Stimulated activated CD4-positive, alpha-beta T cell treated with anti-CD3 and anti-CD28 coated beads, TNF-alpha, amount 100 ng/mL, for 24 hours (primary cell): Measurements from ENCODE around the gene SLC26A11.
"Not testable (repeated sequence)": the region's sequence is repeated elsewhere in the genome, so short reads cannot be mapped to it uniquely, and the experiment has no call there.

ENCODE experiments used
- DNase-seq, 3 experiments: peaks; one replicate each; pipeline ENCODE4 v3.0.0-alpha.2; 2020; ENCODE audit warnings: low read depth in 3 of 3

Gene SLC26A11

GRCh38 chr17:80281516-80281915, 61.3 kb downstream of the SLC26A11 start:
- no peak for DNase-seq

GRCh38 chr17:80283116-80283852, 63.1 kb downstream of the SLC26A11 start:
- DNase-seq: no peak

DNA sequence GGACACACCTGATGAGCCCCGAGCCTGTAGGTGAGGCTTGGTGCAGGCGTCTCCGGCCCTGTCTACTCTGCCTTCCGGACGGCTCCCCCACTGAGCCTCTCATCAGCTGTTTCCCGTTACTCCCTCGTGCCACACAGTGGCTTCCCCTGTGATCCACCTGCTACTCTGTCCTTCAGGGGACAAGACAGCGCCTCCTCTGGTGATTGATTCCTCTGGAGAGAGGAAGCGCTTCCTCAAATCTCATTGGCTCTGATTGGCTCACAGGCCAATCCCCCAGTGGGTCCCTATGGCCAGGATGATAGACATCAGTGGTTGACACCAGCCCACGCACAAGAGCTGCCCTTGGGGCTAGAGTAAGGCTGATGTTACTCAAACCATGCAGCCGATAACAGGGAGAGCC, 64.4 kb downstream of the SLC26A11 start:
- DNase-seq: no peak

DNA sequence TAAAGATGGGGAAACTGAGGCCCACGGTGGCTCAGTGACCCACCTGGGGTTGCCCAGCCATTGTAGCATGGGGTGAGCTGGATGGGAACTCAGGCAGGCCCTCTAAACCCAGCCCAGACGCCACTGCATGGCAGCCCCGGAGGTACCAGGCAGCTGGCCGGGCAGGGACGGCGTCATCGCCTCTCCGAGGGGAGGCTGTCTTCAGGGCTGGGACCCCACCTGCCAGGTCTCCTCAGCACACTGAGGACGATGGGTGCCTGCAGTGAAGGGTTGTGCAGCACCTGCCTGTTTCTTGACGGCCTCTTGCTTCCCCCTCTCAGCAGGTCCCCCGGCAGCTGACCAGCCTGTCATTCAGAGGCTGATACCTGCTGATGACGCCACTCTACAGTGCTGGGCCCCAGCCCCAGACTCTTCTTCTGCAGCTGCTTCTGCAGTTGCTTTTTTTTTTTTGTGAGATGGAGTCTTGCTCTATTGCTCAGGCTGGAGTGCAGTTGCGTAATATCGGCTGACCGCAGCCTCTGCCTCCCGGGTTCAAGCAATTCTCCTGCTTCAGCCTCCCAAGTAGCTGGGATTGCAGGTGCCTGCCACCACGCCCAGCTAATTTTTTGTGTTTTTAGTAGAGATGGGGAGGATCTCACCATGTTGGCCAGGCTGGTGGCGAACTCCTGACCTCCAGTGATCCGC, 65.2 kb downstream of the SLC26A11 start:
- no peak for DNase-seq

DNA sequence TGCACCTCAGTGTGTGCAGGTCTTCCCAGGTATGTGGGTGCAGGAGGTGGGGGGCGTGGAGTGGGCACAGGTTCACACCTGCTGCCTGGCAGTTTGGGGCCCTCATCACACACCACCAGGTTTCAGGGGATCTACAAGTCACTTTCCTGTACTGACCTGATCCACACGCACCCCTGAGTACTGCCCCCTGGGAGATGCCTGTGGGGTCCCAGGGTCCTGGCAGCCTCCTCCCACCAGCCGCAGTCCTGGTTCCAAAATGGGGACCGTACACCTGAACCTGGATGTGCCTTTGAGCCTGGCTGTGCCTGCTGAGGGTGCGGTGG, 66.4 kb downstream of the SLC26A11 start:
- DNase-seq: no peak

DNA sequence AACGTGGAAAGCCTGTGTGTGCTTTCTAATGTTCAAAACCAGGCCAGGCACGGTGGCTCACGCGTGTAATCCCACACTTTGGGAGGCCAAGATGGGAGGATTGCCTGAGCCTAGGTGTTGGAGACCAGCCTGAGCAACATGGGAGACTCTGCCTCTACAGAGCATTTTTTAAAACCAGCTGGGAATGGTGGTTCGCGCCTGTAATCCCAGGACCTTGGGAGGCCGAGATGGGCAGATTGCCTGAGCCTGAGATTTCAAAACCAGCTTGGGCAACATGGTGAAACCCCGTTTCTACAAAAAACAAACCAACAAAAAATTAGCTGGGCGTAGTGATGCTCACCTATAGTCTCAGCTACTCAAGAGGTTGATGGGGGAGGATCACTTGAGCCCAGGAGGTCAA, 66.8 kb downstream of the SLC26A11 start:
- DNase-seq: no peak

GRCh38 chr17:80287806-80288567, 67.8 kb downstream of the SLC26A11 start:
- DNase-seq: no peak

DNA sequence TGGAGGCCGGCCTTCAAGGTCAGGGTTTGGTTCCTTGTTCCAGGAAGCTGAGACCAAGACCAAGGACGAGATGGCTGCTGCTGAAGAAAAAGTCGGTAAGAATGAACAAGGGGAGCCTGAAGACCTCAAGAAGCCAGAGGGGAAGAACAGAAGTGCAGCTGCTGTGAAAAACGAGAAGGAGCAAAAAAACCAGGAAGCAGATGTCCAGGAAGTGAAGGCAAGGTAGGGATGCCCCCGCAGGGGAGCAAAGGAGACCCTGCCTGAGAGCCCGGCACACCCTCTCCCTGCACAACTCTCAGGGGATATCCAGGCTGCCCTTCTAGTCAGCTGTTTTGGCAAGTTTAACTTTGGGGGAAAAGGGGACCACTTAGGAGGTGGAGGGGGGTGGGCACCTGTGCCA, 69.4 kb downstream of the SLC26A11 start:
- DNase-seq: no peak

DNA sequence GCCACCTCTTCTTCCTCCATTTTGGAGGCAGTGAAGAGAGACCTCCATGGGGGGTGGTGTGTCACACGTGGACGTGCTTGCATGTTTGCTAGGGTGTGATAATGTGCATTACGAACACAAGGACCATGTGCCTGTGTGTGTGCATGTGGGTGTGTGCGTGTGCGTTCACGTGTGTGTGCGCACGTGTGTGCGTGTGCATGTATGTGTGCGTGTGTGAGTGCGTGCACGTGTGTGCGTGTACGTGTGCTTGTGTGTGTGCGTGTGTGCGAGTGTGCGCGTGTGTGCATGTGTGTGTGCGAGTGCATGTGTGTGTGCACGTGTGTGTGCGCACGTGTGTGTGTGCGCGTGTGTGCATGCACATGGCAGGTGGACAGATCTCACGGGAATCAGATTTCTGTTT, 69.9 kb downstream of the SLC26A11 start:
- no peak for DNase-seq

- DNase-seq: no peak
These were observed 71.0 kb downstream of the SLC26A11 start for GRCh38 chr17:80291260-80291659.

GRCh38 chr17:80291691-80292487, 71.7 kb downstream of the SLC26A11 start:
- DNase-seq: no peak

- DNase-seq: no peak
These were observed 72.3 kb downstream of the SLC26A11 start for GRCh38 chr17:80292521-80292971.

GRCh38 chr17:80294210-80294609, 74.0 kb downstream of the SLC26A11 start:
- no peak for DNase-seq

GRCh38 chr17:80294653-80295052, 74.4 kb downstream of the SLC26A11 start:
- no peak for DNase-seq

DNA sequence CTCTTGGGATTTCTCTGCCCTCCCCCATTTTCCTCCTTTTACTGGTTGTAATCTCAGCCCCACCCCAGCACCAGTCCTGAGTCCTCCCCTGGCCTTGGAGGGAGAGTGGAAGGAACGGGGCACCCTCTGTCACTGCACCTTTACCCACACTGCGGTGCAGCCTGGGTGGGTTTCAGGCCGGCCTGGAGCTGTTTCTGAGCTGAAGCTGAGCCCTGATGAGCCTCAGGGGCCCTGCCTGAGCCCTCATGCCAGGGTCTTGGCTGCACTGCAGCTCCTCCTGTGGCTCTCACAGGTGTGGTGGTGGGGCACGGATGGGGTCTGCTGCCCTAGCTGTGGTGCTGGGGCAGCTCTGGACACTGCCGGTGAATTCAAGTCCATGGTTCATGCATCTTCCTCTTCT, 74.9 kb downstream of the SLC26A11 start:
- DNase-seq: no peak

- no peak for DNase-seq
These were observed 75.3 kb downstream of the SLC26A11 start for GRCh38 chr17:80295559-80295958.

DNA sequence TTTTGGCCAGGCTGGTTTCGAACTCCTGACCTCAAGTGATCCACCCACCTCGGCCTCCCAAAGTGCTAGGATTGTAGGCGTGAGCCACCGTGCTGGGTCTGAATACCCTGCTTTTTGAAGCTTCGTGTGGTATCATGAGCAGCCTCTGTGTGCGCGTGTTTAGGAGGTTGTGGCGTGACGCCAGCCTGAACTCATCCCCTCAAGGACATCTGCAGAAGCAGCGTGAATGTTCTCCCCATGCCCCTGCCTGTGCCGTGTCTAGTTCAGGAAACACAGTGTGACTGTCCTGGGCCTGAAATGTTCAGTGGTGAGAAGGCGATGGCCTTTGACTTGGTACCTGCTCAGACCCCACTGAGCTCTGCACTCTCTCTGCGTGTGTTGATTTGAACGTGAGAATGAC, 76.0 kb downstream of the SLC26A11 start:
- no peak for DNase-seq

- DNase-seq: no peak
These were observed 77.9 kb downstream of the SLC26A11 start for GRCh38 chr17:80297996-80298560.

- DNase-seq: not testable (repeated sequence)
These were observed 79.3 kb downstream of the SLC26A11 start for GRCh38 chr17:80299350-80300100.

GRCh38 chr17:80300756-80301155, 80.5 kb downstream of the SLC26A11 start:
- DNase-seq: not testable (repeated sequence)
